ENCODE data around the gene GRIA3. TPM values are rescaled to one million over a fixed set of nuclear protein-coding genes. Genes with fewer than 3 reads are reported as not detected.

The GRIA3 gene
- total RNA-seq, 1 donor from 2014 or later, result 12.4 TPM

DNA sequence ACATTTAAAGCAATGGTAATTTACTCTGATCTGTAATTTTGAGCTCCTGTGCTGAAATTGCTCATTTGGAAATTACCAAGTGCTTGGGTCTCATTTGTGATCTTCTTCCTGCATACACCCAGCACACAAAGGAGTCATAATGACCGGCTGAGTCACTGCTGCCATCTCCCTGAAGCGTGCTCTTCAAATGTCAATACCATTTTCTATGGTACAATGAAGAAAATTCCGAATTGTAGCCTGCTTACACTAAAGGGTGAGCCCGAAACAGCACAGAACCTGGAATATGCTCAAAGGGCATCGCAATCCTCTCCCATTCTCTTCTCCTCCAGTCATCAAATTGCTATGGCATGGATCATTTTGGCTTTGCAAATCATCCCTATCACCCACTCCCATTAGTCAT lies 140.5 kb downstream of the GRIA3 start:
- no peak overlapping the region for H3K27ac Mint-ChIP-seq
- no peak for DNase-seq (ENCODE audit: extremely low spot score, unreplicated experiment)
- TF ChIP-seq, protein P1, sequence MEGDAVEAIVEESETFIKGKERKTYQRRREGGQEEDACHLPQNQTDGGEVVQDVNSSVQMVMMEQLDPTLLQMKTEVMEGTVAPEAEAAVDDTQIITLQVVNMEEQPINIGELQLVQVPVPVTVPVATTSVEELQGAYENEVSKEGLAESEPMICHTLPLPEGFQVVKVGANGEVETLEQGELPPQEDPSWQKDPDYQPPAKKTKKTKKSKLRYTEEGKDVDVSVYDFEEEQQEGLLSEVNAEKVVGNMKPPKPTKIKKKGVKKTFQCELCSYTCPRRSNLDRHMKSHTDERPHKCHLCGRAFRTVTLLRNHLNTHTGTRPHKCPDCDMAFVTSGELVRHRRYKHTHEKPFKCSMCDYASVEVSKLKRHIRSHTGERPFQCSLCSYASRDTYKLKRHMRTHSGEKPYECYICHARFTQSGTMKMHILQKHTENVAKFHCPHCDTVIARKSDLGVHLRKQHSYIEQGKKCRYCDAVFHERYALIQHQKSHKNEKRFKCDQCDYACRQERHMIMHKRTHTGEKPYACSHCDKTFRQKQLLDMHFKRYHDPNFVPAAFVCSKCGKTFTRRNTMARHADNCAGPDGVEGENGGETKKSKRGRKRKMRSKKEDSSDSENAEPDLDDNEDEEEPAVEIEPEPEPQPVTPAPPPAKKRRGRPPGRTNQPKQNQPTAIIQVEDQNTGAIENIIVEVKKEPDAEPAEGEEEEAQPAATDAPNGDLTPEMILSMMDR (conservative IDR thresholded peaks at IDR 0.05), result no peak
- H3K4me1 Mint-ChIP-seq (ENCODE audit: unreplicated experiment), result no peaks in the 10 kb centered on the region
- peaks cover 5% of the 10 kb centered on the region for H3K9me3 Mint-ChIP-seq
- no peak overlapping the region for H3K4me3 Mint-ChIP-seq
- no peaks in the 10 kb centered on the region for H3K27me3 Mint-ChIP-seq
- no peaks in the 10 kb centered on the region for H3K36me3 Mint-ChIP-seq

DNA sequence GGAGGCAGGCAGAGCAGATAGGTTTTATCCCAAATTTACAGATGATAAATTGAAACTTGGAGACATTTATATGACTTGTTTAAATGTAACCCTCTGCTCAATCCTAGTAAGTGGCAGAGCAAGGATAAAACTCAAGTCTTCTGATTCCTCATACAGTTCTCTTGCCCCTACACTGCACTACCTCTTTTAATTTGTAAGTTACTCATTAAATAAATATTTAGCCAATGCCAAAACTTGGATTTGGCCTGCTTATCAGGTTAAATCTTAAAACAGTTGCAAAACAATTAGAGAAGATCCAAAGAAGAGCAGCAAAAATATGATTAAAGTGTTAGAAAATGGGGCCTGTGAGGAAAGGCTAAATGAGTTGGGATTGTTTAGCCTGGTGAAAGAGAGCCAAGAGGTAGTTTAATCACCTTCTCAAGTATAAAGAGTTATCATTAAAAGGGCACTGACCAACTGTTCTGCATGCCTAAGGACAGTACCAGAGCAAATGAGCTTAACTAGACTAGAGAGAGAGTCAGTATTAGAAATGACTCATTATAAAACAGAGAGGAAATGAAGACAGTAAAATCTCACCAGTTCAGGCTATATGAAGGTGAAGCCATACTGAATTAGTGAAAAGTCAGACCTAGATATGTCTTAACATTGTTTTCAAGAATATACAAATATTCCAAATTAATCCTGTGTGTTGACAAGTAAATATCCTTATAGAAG lies 146.3 kb downstream of the GRIA3 start:
- no peaks in the 10 kb centered on the region for H3K9me3 Mint-ChIP-seq
- no peaks in the 10 kb centered on the region for H3K4me1 Mint-ChIP-seq (ENCODE audit: unreplicated experiment)
- no peak overlapping the region for H3K27ac Mint-ChIP-seq
- no peak overlapping the region for H3K4me3 Mint-ChIP-seq
- DNase-seq (ENCODE audit: extremely low spot score, unreplicated experiment), result no peak
- H3K27me3 Mint-ChIP-seq, result no peaks in the 10 kb centered on the region
- H3K36me3 Mint-ChIP-seq, result no peaks in the 10 kb centered on the region
- TF ChIP-seq, protein P1 (conservative IDR thresholded peaks at IDR 0.05), result no peak

DNA sequence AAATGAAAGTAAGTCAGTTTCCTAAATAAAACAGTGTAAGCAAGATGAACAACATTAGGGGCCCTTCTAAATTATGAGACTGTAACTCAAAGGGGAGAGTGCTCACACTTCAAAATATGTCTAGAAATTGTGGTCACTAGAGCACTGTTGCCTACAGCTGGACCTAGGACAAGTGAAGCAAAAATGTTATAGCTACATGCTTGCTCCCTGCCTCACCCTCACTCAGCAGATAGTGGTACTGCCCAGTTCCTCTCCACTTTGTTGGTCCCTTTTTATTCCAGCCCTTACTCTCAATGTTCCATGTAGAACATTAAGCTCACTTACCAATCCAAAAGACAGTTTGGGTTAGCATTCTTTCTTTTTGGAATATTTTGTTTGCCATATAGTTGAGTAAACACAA lies 147.3 kb downstream of the GRIA3 start:
- DNase-seq (ENCODE audit: extremely low spot score, unreplicated experiment), result no peak
- Mint-ChIP-seq H3K27ac (no peak overlapping the region), H3K4me1 (ENCODE audit: unreplicated experiment) (no peaks in the 10 kb centered on the region), H3K9me3 (no peaks in the 10 kb centered on the region), H3K36me3 (no peaks in the 10 kb centered on the region), H3K4me3 (no peak overlapping the region), H3K27me3 (no peaks in the 10 kb centered on the region)
- TF ChIP-seq, protein P1 (conservative IDR thresholded peaks at IDR 0.05), result no peak

DNA sequence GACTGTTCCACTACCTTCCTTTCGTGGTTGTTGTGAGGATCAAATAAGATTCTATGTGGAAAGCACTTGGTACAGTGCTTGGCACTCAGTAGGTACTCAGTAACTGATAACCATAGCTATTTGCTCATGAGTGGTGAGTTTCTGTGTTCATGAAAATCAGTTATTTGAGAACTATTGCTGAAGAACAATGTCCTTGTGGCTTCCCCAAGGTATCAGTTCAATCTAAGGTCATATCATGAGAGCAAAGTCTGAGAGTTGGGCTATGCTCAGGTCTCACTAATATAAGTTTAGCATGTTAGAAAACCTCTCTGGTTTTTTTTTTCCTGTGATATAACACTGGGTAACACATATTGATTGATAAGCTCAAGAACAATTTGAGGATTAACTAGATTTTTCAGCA lies 147.8 kb downstream of the GRIA3 start:
- no peak overlapping the region for H3K4me3 Mint-ChIP-seq
- TF ChIP-seq, protein P1 (conservative IDR thresholded peaks at IDR 0.05), result no peak
- H3K27ac Mint-ChIP-seq, result no peak overlapping the region
- no peaks in the 10 kb centered on the region for H3K36me3 Mint-ChIP-seq
- H3K4me1 Mint-ChIP-seq (ENCODE audit: unreplicated experiment), result no peaks in the 10 kb centered on the region
- H3K9me3 Mint-ChIP-seq, result no peaks in the 10 kb centered on the region
- no peaks in the 10 kb centered on the region for H3K27me3 Mint-ChIP-seq
- DNase-seq (ENCODE audit: extremely low spot score, unreplicated experiment), result no peak

DNA sequence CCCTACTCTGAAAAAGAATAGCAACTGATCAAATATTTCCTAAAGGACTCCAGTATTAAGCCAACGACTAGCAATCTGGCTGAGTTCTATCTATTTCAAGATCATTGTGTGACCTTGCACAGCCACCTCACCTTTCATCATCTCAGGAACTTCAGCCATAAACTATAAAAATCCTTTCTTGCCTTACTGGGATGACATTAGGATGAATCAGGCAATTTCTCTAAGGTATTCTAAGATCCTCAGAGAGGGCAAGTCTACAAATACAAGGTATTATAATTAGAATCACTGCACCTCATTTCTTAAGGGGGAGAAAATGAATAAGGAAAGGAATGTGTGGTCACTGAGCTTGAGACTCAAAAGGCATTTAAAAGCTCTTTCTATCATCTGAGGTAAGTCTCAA lies 152.6 kb downstream of the GRIA3 start:
- no peaks in the 10 kb centered on the region for H3K27me3 Mint-ChIP-seq
- H3K9me3 Mint-ChIP-seq, result no peaks in the 10 kb centered on the region

More for the DNA sequence above, 152.6 kb downstream of the GRIA3 start:
- Mint-ChIP-seq H3K4me3 (no peak overlapping the region), H3K36me3 (no peaks in the 10 kb centered on the region), H3K27ac (no peak overlapping the region), H3K4me1 (ENCODE audit: unreplicated experiment) (no peaks in the 10 kb centered on the region)
- DNase-seq (ENCODE audit: extremely low spot score, unreplicated experiment), result no peak
- TF ChIP-seq, protein P1 (conservative IDR thresholded peaks at IDR 0.05), result no peak
